NK-92 treated with Interleukin-12 subunit alpha and Interleukin-12 subunit beta, amount 100 ng/mL, for 24 hours (cell line): ENCODE results near the gene FSTL3.

Source experiments
- DNase-seq: peaks from one replicate; lab custom pipeline; 2025; lab: John Stamatoyannopoulos, UW

FSTL3 gene

DNA sequence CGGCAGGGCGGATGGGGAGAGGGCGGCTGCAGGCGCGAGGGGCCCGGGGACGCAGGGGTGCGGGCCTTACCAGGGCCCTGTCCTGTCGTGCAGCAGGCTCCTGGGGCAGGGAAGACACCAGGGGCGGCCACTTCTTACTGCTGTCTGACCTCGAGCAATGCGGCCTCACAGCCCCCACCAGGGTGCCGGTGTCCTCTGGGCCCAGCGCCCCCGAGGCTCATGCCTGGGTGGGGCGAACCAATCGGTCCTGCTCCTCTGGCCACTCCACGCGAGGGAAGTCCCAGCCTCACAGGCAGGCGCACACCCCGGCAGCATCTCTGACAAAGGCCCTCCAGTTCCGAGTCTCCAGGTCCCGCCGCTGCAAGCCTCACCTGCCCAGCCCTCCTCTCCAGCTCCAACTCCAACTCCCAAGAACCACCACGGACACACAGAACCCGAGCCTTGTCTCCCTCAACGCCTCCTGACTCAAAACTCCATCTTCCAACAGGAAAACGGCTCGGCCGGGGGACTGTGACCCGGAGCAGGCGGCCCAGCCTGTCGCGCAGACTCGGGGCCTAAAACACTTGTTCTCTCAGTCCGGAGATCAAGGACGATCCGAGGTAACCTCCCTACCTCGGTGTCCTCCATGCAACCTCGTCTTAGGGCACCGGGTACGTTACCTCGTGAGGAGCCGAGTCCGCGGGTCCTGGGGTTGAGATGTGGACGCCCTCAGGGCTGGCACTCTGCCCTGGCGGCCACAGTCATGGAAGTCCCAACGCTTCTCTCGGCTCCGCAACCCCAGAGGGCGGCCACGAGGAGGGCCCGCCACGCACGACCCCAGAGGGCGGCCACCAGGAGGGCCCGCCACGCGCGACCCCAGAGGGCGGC, 30.0 kb upstream of the FSTL3 start:
- DNase-seq, result no peak

GRCh38 chr19:646779-647565, 29.2 kb upstream of the FSTL3 start:
- DNase-seq, result no peak

DNA sequence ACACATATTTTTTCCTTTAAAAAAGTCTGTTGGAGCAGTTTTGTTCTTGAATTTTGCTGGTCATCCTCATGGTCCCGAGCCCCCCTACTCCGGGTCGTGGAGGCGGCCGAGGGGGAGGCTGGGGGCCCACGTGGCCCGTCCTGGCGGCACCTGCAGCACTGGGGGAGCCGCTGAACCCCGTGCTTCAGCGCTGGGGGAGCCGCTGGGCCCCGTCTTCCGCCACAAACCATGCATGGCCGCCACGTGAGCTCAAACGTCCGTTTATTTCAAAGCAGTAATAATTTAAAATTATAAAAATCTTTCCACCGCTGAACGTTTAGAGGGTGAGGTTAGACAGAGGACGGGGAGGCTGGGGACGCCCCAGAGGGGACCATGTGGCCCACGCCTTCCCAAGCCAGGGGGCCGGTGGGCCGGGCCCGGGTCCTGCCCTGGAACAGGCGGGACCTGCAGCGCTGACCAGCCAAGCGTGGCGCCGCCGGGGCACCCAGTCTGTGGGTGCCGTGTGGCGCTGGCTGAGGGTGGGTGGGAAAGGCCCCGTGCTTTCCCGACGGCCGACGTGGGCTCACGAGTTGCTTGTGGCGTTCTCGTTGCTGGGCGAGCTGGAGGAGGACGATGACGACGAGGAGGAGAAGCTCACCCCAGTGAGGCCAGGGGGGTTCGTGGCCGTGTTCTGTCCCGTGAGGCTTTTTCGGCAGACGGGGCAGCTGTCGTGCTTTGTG, 28.5 kb upstream of the FSTL3 start:
- no peak for DNase-seq

DNA sequence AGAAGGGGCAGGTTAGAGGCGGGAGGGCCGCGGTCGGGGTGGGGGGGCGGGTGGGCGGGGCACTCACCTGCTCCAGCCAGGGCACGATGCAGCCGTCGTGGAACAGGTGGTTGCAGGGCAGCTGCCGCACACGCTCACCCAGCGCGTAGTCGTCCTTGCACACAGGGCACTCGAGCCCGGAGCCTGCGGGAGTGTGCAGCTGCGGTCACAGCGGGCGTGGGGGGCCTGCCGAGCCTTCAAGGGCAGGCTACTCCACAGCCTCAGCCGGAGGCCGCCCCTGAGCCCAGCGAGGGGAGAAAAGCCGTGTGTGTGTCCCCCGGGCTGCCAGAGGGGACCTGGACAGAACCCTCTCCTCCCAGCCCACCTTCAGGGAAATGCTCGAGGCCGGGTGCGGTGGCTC, 27.9 kb upstream of the FSTL3 start:
- no peak for DNase-seq

DNA sequence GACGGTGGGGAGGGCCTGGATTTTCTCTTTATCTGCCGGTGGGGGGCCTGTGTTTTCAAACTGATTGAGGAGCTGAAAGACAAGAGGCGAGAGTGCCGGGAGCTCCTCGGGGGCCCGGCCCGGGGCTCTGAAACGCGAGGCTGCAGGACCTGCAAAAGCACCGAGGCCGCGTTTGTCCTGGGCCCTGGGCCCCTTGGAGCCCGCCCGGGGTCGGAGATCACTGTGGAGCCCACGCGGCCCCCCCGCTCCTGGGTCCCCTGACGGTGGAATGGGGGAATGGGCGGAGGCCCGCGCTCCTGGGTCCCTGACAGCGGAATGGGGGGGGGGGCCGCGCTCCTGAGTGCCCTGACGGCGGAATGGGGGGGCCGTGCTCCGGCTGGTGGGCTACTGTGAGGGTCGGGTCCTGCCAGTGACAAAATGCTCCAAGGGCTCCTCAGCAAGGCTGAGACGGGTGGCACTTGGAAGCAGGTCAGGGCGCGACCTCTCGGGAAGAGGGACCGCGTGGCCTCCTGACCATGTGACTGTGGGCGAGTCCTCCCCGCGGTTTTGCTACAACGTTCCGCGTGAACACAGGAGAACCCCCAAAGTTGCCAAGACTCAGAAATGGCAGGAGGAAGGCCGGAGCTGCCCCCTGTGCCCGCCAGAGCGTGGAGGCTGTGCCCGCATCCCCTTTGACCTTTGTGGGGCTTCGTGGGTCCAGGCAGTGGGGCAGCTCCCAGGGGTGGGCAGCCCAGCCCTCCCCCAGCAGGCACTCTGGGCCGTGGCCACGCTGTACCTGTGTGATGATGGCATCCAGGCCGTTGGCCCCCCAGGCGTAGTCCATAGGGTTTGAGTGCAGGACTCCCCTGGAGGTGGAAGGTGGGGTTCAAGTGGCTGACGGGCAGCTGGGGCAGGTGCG, 27.0 kb upstream of the FSTL3 start:
- DNase-seq, result no peak

DNA sequence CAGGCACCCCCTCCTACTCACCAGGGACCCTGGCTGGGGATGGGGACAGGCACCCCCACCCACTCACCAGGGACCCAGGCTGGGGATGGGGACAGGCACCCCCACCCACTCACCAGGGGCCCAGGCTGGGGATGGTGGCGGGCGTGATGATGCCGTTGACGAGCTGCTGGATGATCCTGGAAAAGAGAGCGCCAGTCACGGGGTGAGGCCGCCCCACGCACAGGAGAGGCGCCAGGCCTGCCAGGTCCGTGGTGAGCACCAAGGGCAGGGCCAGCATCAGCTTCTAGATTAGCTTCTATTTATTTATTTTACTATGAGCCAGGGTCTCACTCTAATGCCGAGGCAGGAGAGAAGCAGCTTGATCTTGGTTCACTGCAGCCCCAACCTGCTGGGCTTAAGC, 26.1 kb upstream of the FSTL3 start:
- DNase-seq, result no peak

- no peak for DNase-seq
Observed at GRCh38 chr19:651114-651818, 24.9 kb upstream of the FSTL3 start.

GRCh38 chr19:651991-652390, 24.2 kb upstream of the FSTL3 start:
- no peak for DNase-seq

DNA sequence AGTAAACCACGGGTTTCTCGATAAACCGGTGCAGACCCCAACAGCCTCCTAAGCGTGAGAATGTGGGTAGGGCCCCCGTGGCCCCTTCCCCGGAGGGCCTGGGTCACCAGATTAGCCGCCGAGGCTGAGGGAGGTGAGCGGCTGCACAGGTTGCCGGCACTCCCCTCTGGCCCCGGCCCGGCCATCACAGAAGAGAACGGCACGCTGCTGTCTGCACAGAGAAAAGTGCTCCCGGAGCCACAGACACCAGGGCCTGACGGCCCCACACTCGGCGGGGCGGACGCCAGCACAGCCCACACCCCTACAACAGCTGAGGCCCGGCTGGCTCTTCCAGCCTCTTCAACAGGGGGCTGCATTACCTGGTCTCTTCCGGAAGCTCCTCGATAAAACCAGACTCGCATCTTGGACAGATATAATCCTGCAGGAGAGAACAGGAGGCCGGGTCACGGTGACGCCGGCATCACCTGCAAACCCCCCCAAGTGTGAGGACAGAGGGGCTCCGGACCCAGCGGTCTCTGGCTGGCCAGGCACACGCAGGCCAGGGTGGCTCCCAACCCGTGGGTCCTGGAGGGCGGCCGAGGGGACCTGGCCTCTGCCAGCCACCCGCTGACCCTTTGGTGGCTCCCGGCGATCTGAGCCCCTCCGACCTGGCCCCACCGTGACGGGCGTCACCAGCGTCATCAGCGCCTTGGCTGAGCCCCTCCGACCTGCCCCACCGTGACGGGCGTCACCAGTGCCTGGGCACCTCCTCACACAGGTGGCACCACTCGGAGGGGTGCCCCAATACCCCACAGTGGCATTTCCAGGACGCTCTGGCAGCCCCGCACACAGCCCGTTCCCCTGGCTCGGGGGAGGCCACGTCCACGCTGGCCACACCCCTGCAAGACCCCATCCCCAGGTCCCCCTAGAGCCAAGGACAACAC, 23.5 kb upstream of the FSTL3 start:
- no peak for DNase-seq

GRCh38 chr19:653425-653824, 22.8 kb upstream of the FSTL3 start:
- no peak for DNase-seq

GRCh38 chr19:655691-656090, 20.5 kb upstream of the FSTL3 start:
- no peak for DNase-seq

GRCh38 chr19:656751-657559, 19.2 kb upstream of the FSTL3 start:
- no peak for DNase-seq

- no peak for DNase-seq
Observed at GRCh38 chr19:657611-658010, 18.6 kb upstream of the FSTL3 start.

- DNase-seq, result no peak
Observed at GRCh38 chr19:658059-658839, 17.9 kb upstream of the FSTL3 start.

DNA sequence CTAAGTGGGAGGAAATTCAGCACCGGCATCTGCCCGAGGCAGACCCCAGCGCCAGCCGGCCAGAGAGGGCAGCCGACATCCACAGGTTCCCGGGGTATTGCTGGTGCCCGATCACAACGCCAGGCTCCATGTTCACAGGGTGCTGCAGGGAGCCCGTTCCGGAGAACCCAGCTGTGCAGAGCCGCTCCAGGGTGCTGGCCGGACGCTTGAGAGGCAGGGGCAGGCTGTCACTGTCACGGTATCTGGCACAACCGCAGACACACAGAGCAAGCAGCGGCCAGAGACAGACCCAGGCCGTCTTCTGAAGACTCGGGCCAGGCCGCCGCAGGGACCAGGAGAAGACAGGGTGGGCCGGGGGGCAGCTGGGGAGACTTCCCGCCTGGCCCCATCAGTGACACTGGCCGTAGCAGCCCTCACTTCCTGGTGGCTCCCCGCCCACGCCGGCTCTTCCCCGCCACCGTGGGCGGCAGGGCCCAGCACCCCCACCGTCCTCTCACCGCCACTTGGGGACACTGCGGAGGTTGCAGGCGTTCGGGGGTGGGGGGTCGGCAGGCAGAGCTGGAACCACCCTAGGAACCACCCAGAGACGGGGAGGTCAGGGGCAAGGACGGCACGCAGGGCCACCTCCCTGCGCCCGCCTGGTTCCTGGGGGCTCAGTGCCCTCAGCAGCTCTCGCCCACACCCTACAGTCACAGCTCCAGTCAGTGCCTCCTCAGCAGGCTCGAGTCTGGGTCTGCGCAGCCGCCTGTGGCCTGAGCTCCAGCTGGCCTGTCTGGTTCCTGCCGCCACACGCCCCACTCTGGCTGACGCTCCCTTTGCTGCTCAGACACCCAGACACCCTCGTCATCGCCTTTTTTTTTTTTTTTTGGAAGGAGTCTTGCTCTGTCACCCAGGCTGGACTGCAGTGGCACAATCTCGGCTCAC, 17.0 kb upstream of the FSTL3 start:
- no peak for DNase-seq

- DNase-seq, result no peak
Observed at GRCh38 chr19:660793-661426, 15.3 kb upstream of the FSTL3 start.
